ENCODE measurements around the gene CHN2. TPM values are rescaled to one million over a fixed set of nuclear protein-coding genes. Genes with fewer than 3 reads are reported as not detected.

Gene CHN2
- total RNA-seq, 6 donors from 2014 or later: 6.2 to 13.7 (median 11.2) TPM

DNA sequence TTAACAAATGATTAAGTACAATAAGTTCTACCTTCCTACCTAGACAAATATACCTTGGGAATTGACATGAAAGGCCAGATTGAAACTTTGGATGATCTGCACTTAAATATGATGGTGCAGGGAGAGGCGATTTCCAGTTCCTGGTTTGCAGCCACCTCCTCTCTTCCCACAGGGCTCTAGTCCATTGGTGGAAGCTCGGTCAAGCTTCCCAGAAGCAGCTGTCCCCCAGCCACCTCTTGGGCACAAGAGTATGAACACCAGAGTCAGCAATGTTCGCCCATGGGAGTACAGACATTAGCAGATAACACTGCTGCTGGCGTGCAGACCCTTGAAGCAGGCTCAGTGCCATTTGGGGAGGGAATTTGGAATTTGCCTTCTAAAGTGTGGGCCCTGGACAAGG, 46.8 kb upstream of the CHN2 start:
- WGBS, 2 donors: 74 to 81% methylated on average over 3 to 4 of the region's 4 CpGs
- no peak for DNase-seq
- H3K27ac ChIP-seq: no peak overlapping the region

DNA sequence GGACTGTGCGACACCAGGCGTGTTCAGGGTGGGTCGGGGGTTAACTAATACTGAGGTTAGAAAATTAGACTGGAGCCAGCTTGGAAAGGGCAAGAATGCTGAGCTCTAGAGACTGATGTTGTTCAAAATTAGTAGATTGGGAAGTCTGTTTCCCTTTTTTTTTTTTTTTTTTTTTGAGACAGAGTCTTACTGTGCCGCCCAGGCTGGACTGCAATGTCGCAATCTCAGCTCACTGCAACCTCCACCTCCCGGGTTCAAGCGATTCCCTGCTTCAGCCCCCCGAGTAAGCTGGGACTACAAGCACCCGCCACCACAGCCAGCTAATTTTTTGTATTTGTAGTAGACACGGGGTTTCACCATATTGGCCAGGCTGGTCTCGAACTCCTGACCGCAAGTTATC, 45.5 kb upstream of the CHN2 start:
- no peaks in the 10 kb centered on the region for H3K9me3 ChIP-seq
- H3K36me3 ChIP-seq: no peaks in the 10 kb centered on the region
- no peak for TF ChIP-seq EP300 (IDR thresholded peaks at IDR 0.05)
- TF ChIP-seq POLR2A (IDR thresholded peaks at IDR 0.05): no peak
- TF ChIP-seq, protein P1, sequence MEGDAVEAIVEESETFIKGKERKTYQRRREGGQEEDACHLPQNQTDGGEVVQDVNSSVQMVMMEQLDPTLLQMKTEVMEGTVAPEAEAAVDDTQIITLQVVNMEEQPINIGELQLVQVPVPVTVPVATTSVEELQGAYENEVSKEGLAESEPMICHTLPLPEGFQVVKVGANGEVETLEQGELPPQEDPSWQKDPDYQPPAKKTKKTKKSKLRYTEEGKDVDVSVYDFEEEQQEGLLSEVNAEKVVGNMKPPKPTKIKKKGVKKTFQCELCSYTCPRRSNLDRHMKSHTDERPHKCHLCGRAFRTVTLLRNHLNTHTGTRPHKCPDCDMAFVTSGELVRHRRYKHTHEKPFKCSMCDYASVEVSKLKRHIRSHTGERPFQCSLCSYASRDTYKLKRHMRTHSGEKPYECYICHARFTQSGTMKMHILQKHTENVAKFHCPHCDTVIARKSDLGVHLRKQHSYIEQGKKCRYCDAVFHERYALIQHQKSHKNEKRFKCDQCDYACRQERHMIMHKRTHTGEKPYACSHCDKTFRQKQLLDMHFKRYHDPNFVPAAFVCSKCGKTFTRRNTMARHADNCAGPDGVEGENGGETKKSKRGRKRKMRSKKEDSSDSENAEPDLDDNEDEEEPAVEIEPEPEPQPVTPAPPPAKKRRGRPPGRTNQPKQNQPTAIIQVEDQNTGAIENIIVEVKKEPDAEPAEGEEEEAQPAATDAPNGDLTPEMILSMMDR (IDR thresholded peaks at IDR 0.05): no peak
- TF ChIP-seq POLR2AphosphoS5 (IDR thresholded peaks at IDR 0.05): no peak
- peaks cover 0 to 2% (median 0%) of the 10 kb centered on the region in 4 donors for H3K27me3 ChIP-seq
- peaks cover 4 to 18% (median 13%) of the 10 kb centered on the region in 4 donors for H3K4me1 ChIP-seq
- 90 to 94% methylated on average over 12 of the region's 12 CpGs for WGBS, 2 donors
- DNase-seq (no peak), ATAC-seq (ENCODE audit: low FRiP score in 2 of 2) (no peak)
- no peak overlapping the region for H3K4me3 ChIP-seq
- peak overlapping the region in 1 of 4 donors; percentile 31 for H3K27ac ChIP-seq

More for the DNA sequence above, 46.8 kb upstream of the CHN2 start:
- no peak for TF ChIP-seq POLR2AphosphoS5 (IDR thresholded peaks at IDR 0.05)
- TF ChIP-seq, protein P1 (IDR thresholded peaks at IDR 0.05): no peak
- no peak for TF ChIP-seq POLR2A (IDR thresholded peaks at IDR 0.05)
- TF ChIP-seq EP300 (IDR thresholded peaks at IDR 0.05): no peak
- ATAC-seq (ENCODE audit: low FRiP score in 2 of 2): peak in 1 of 2 donors; percentile 49
- no peaks in the 10 kb centered on the region for H3K9me3 ChIP-seq
- peaks cover 0 to 2% (median 0%) of the 10 kb centered on the region in 4 donors for H3K27me3 ChIP-seq
- H3K4me3 ChIP-seq: no peak overlapping the region
- H3K36me3 ChIP-seq: no peaks in the 10 kb centered on the region
- H3K4me1 ChIP-seq: peaks cover 4 to 18% (median 13%) of the 10 kb centered on the region in 4 donors

DNA sequence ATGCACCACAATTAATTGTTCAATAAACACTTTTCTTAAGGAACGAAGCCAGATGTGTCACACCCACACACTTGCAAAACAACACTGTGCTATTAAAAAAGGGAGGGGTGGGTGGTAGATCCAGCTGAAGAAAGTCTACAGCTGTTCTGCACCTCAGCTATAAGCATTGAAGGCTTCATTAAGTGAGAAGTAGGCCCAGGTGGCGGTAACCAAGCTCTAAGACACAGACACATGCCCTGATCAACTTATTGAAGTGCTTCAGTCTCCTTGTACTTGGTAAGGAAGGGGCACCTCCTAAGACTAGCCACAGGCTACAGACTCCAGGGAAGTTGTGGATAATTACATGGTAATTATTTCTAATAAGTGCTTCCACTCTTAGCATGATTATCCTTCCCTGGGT, 43.7 kb upstream of the CHN2 start:
- Histone ChIP-seq H3K27ac (no peak overlapping the region), H3K4me1 (peaks cover 4 to 17% (median 12%) of the 10 kb centered on the region in 4 donors), H3K4me3 (no peak overlapping the region), H3K27me3 (peaks cover 0 to 2% (median 0%) of the 10 kb centered on the region in 4 donors), H3K9me3 (no peaks in the 10 kb centered on the region), H3K36me3 (no peaks in the 10 kb centered on the region)
- ATAC-seq (ENCODE audit: low FRiP score in 2 of 2) (no peak), DNase-seq (no peak)
- 80 to 96% methylated on average over 2 of the region's 2 CpGs for WGBS, 2 donors
- TF ChIP-seq, protein P1 (IDR thresholded peaks at IDR 0.05): no peak
- TF ChIP-seq EP300 (IDR thresholded peaks at IDR 0.05): no peak
- TF ChIP-seq POLR2AphosphoS5 (IDR thresholded peaks at IDR 0.05): no peak
- TF ChIP-seq POLR2A (IDR thresholded peaks at IDR 0.05): no peak

DNA sequence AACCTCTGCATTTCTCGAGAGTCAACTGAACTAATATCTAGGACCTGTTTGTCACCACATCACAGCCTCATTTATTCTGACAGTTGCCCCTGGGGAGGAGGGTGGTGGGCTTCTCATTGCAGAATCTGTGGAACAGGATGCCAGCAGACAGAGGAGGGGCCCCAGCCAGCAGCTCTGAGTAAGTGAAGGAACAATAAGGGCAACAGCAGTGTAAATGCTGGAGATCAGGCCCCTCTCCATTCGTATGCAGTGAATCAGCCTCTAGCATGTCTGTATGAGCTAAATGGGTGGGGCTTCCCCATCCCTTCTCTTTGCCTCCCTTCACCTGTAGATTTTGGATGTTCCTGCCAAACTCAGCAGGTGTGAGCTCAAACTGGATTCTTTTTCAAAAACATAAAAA, 40.5 kb upstream of the CHN2 start:
- TF ChIP-seq EP300 (IDR thresholded peaks at IDR 0.05): no peak
- TF ChIP-seq, protein P1 (IDR thresholded peaks at IDR 0.05): no peak
- TF ChIP-seq POLR2AphosphoS5 (IDR thresholded peaks at IDR 0.05): no peak
- TF ChIP-seq POLR2A (IDR thresholded peaks at IDR 0.05): no peak

DNA sequence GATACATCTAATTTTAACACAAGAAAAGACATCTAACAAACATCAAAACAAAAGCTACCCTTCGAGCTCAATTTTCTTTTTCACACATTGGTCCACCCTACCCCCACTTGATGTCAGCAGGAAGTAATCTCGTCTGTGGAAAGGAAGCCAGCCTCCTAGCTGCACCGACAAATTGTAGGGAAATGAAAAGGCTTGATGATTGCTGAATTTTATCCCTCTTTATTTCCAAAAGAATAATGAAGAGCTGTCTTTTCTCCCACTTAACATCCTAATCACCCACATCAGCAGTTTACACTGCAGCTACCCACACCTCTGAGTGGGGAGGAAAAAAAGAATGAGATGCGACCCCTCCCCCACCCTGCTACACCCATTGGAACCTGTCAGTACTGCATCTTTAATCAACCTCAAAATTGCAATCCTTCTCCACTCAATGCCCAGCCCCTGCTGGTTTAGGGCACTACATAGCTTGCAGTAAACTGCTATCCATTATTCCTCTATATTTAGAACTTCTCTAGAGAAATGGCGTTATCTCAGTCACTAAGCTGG, 37.6 kb upstream of the CHN2 start:
- DNase-seq (no peak), ATAC-seq (ENCODE audit: low FRiP score in 2 of 2) (no peak)
- no peaks in the 10 kb centered on the region for H3K36me3 ChIP-seq
- no peak overlapping the region for H3K4me3 ChIP-seq
- no peaks in the 10 kb centered on the region for H3K4me1 ChIP-seq
- no peak overlapping the region for H3K27ac ChIP-seq
- no peaks in the 10 kb centered on the region for H3K27me3 ChIP-seq
- WGBS, 2 donors: 47 to 50% methylated on average over 5 of the region's 5 CpGs
- TF ChIP-seq, protein P1 (IDR thresholded peaks at IDR 0.05): no peak
- no peak for TF ChIP-seq POLR2AphosphoS5 (IDR thresholded peaks at IDR 0.05)
- no peak for TF ChIP-seq EP300 (IDR thresholded peaks at IDR 0.05)
- TF ChIP-seq POLR2A (IDR thresholded peaks at IDR 0.05): no peak
- no peaks in the 10 kb centered on the region for H3K9me3 ChIP-seq

More for the DNA sequence above, 40.5 kb upstream of the CHN2 start:
- H3K9me3 ChIP-seq: no peaks in the 10 kb centered on the region
- DNase-seq (no peak), ATAC-seq (ENCODE audit: low FRiP score in 2 of 2) (no peak)
- no peaks in the 10 kb centered on the region for H3K27me3 ChIP-seq
- H3K4me3 ChIP-seq: no peak overlapping the region
- no peak overlapping the region for H3K27ac ChIP-seq
- 88 to 97% methylated on average over 2 of the region's 2 CpGs for WGBS, 2 donors
- H3K4me1 ChIP-seq: no peaks in the 10 kb centered on the region
- H3K36me3 ChIP-seq: no peaks in the 10 kb centered on the region

Data from upper lobe of left lung (tissue), 6 donors.